HG03442 (cell line): Measurements from ENCODE around the gene YAP1.
"Not testable (repeated sequence)": the region's sequence is repeated elsewhere in the genome, so short reads cannot be mapped to it uniquely, and the experiment has no call there.

Source experiments
- ATAC-seq: cut with Tn5 transposase; IDR thresholded peaks from one replicate; pipeline ENCODE4 v1.9.1; 2021; ENCODE audit warnings: mild to moderate bottlenecking, moderate library complexity; ENCODE audit not compliant: unreplicated experiment

YAP1 gene

DNA sequence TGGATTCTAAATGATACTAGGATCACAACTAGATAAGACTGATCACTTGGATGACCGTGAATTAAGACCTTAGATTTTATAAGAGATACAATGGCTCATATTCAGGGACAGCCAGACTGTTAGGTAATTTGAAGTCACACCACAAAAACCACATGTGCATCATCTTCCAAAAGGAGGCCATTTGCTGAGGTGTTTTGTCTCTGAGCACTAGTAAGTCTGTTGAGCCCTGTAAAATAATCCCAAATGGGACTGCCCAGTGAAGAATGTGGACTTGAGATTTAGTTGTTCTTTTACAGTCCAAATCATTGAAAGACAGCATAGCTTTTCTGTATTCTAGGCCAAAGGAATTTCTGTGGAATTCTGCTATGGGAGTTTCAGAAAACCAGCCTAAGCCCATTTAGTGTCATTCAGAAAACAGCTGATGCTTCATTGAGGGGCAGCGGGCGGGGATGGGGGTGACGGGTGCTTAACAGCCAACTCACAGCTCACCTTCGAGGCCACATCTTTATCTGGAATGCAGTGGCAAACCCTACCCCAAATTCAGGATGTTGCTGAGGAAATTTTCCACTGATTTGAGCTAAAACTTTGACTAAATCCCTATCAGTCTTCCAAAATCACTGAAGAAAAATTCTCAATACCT is 127.0 kb downstream of the YAP1 start:
- no peak for ATAC-seq

GRCh38 chr11:102238391-102238821 is 128.2 kb downstream of the YAP1 start:
- ATAC-seq: no peak

DNA sequence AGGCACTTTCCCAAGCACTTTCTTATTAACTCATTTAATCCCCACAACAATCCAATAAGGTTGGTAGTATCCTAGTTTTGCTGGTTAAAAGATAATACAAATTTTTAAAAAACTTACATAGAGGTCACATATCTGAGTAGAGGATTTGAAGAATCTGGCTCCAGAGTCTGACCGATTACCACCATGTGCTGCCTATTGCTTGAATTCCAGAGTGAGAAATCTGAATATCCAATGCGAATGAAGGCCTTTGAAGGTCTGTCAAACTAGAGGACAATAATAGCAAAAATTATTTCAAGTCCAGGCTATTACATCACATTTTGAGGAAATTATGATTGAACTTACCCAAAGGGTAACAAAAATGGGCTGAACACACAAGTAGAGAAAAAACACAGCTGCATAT is 129.2 kb downstream of the YAP1 start:
- no peak for ATAC-seq

DNA sequence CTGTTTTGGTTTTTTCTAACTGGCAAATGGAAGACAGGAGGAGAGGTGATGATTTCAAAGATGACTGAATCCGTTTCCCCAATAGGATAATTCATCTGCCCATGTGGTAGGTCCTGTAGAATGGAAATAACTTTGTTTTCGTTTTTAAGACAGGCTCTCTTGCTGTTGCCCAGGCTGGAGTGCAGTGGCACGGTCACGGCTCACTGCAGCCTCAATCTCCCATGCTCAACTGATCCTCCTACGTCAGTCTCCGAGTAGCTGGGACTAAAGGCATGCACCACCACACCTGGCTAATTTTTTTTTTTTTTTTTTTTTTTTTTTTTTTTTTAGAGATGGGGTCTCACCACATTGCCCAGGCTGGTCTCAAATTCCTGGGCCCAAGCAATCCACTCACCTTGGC is 129.7 kb downstream of the YAP1 start:
- ATAC-seq: no peak

- ATAC-seq: peak; percentile 62
Observed at GRCh38 chr11:102240502-102240901, 130.3 kb downstream of the YAP1 start.

DNA sequence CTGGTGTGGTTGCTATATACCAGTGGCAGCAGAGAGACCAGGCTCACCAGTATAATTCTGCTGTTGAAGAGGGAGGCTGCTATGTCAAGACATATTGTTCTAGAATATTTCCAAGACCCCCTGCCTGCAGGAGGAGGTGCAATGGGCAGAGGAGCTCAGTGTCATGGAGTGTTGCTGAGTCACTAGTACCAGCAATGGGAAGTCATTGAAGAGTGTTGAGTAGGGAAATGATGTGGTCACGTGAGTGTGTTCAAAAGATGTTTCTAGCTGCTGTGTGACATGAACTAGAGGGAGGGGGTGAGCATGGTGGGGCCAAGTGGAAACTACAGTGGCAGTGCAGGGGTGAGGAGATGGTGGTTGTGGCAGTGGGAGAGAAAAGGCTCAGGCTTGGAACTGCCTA is 130.8 kb downstream of the YAP1 start:
- peak; percentile 43 for ATAC-seq

GRCh38 chr11:102243399-102243884 is 133.2 kb downstream of the YAP1 start:
- ATAC-seq: no peak

GRCh38 chr11:102244681-102245409 is 134.6 kb downstream of the YAP1 start:
- ATAC-seq: no peak

GRCh38 chr11:102251423-102251822 is 141.2 kb downstream of the YAP1 start:
- ATAC-seq: no peak

DNA sequence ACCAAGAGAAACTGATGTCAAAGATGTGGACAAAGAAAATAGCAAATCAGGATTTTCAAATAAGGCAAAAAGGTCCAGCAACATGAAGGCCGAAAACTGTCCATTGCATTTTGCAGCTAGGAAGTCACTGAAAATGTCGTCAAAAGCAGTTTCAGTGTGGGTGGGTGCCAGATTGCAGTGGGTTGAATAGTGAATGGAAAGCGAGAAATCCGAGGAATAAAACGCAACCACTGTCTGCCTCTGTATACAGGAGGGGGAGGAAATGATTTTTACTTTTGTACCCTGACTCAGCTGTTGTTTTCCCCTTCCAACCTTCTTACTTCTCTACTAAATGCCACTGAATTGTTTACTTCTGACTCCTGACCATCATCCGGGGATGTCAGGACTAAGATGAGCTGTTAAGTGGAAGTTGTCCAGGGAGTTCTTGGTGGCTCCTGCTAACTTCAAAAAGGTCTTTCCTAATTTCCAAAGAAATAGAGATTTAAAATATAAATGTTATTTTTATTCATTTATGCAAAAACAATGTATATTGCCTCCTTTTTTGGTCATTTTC is 142.2 kb downstream of the YAP1 start:
- no peak for ATAC-seq

DNA sequence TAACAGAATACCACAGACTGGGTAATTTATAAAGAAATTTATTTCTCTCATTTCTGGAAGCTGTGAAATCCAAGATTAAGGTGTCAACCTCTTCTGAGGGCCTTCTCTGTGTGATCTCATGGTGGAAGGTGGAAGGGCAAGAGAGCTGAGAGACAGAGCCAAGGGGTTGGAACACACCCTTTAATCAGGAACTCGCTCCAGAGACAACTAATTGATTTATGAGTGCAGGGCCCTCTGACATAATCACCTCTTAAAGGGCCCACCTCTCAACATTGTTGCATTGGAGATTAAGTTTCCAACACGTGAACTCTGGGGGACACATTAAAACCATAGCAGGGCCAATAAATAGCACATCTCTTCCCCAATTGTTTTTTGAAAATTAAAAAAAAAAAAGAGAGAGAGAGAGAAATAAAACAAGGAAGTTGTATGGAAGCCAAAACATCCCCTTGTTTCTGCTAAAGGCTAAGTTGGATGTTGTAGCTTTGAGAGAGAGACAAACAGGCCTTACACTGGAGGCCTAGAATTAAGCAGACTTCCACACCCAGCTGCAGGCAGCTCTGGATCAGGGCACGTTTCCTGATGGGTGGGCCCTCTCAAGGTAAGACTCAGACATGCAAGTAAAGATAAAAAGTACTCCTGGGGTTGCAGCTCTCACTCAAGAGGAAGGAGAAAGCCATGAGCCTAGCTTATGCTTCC is 142.9 kb downstream of the YAP1 start:
- ATAC-seq: no peak

- no peak for ATAC-seq
Observed at GRCh38 chr11:102254047-102254446, 143.8 kb downstream of the YAP1 start.

DNA sequence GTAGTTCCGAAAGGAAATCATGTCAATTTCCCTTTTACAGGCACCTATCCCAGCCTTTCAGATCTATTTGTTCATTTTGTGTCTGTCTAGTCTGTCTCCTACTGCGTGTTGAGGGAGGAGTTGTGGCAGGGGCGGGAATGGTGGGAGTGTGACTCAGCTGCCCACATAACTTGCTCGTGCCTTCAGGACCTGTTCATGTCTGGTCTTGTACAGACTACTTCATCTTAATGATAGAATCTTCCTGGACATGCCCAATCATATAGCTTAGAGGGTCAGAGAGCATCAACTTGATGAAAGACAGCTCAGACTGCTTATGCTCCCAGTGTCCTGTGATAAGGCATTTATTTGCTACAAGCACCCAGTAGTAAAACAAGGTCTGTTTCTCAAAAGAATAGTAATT is 146.0 kb downstream of the YAP1 start:
- peak; percentile 50 for ATAC-seq

- no peak for ATAC-seq
Observed at GRCh38 chr11:102260241-102260640, 150.0 kb downstream of the YAP1 start.

- no peak for ATAC-seq
Observed at GRCh38 chr11:102263379-102264003, 153.2 kb downstream of the YAP1 start.

- not testable (repeated sequence) for ATAC-seq
Observed at GRCh38 chr11:102264704-102265103, 154.5 kb downstream of the YAP1 start.

- ATAC-seq: no peak
Observed at GRCh38 chr11:102266099-102266498, 155.9 kb downstream of the YAP1 start.

DNA sequence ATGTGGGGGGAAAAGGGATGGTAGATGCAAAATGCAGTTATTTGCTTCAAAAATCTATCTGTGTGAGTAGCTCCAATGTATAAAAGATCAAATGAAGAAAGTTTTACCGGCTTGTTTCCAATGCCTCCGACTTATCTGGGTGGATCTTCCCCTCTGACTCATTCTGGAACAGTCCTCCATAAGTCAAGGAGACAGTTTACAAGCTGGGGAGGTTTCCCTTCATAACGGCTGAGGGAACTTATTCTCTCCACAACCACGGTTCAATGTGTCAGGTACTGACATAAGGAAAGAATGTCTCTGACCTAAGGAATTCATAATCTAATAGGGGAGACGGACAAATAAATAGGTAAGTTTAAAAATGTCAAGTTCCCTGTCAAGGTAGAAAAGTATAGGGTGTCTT is 157.4 kb downstream of the YAP1 start:
- no peak for ATAC-seq

DNA sequence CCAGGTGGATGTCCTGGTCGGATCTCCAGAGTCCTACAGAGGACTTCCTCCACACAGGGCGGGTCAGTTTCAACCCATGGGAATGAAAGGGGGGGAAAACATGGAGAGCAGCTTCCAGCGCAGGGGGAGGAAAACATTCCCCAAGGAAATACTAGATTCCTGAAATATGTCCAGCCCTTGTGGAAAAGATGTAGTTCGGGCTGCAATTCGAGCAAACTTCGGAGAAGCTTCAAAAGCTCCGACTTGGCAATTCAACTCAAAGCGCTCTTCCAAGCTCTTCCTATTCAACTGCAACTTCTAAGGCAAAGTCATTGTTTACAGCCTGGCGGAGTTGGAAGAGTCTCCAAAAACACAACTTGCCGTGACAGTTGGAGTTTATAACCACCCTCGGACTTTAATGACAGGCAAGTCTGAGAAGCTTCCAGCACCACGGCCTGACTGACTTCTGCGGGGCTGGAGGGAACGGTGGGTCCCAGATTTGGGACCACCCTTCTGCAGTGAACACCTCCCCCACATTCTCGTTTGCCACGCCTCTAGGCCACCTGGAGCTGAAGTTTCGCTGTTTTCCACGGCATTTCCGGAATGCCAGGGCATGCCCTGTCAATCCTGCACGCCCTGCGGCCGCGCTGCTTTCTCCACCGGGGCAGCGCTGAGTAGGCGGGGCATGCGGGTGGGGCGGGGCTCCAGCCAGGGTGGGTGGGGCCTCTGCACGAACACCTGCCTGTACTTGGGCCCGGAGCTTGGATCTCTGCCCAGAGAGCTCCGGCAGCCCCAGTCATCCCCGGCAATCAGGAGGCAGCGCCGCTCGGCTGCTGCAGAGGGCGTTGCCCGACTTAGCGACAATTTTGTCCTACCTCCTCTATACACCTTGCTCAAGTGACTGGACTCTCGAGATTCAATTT is 158.1 kb downstream of the YAP1 start:
- peak; percentile 91 for ATAC-seq

- ATAC-seq: no peak
Observed at GRCh38 chr11:102268985-102269470, 158.8 kb downstream of the YAP1 start.
